NCI-H460 (cell line): ENCODE results near the gene CPLANE1. TPM values are rescaled to one million over a fixed set of nuclear protein-coding genes. Genes with fewer than 3 reads are reported as not detected.
"Not testable (repeated sequence)": the region's sequence is repeated elsewhere in the genome, so short reads cannot be mapped to it uniquely, and the experiment has no call there.

Experiments
- DNase-seq: peaks from one replicate; pipeline ENCODE4 v3.0.0-alpha.2; 2016; ENCODE audit warnings: low read depth; ENCODE audit errors: extremely low read depth
- total RNA-seq: library from RNA; depleted of rRNA; stranded (reverse); fragments of >200 nt; shearing (Covaris generic); gene quantifications from 2 replicates; pipeline ENCODE4 v1.2.3, GENCODE V29; 2014

The CPLANE1 gene
- total RNA-seq, 1 experiment from 2014 or later = 31.6 TPM

DNA sequence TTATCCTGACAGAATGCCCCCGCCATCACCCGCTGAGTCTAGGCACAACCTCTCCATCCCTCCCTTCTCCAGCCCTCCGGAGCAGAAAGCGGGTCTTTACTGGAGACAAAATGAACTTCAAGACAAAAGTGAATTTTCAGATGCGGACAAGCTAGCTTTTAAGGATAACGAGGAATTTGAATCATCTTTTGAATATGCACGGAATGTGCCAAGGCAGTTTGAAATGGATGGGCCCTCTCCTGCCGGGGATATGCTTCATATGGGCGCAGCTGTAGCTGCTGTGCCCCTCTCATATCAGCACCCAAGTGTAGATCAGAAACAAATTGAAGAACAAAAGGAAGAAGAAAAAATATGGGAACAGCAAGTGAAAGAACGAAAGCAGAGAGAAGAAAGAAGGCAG lies 37.5 kb downstream of the CPLANE1 start:
- no peak for DNase-seq

- no peak for DNase-seq
These were observed 40.0 kb downstream of the CPLANE1 start for GRCh38 chr5:37208883-37209797.

- no peak for DNase-seq
These were observed 41.4 kb downstream of the CPLANE1 start for GRCh38 chr5:37207802-37208201.

DNA sequence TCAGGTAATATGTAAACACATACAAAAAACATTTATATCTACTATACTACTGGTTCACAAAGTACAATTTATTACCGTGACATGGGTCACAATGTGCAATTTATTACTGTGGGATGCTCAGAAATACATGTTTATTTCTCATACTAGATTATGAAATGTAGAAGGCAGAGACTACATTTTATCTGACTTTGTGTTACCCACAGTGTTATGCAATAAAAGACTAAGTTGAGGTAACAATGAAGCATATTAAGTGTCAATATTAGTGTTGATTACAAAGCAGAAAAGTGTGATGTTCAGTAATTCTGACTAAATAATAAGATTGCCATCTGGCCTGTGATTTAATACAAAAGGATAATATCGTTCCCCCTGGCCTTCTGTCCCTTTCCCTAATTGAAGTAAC lies 42.4 kb downstream of the CPLANE1 start:
- no peak for DNase-seq

DNA sequence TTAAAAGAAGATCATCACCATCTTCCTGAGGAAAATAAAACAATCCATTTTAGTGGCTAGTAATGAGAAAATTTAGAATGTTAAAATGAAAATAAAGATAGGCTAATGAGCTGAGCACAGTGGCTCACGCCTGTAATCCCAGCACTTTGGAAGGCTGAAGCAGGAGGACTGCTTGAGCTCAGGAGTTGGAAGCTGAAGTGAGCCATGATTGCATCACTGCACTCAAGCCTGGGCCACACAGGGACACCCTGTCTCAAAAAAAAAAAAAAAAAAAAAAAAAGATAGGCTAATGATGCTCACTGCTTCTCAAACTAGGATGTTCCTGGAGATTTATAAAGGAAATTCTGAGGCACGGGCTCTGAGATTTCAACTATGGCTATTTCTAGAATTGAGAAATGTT lies 50.3 kb downstream of the CPLANE1 start:
- DNase-seq = no peak

DNA sequence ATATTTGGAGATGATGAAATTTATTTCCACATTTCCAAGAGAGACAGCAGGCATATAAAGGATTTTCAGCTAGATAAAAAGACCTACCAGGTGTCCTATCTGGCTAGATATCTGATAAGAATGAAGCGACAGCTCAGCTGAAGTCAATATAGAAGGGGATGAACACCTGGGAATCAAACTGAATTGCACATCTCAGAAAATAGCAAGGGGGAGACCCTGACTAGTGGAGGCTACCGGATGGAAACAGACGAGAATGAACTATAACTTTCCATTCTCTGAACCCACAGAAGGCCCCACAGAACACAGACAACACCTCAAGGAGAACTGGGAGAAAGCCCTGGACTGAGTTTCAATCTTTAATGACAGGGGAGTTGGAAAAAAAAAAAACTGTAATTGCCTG lies 51.1 kb downstream of the CPLANE1 start:
- no peak for DNase-seq

DNA sequence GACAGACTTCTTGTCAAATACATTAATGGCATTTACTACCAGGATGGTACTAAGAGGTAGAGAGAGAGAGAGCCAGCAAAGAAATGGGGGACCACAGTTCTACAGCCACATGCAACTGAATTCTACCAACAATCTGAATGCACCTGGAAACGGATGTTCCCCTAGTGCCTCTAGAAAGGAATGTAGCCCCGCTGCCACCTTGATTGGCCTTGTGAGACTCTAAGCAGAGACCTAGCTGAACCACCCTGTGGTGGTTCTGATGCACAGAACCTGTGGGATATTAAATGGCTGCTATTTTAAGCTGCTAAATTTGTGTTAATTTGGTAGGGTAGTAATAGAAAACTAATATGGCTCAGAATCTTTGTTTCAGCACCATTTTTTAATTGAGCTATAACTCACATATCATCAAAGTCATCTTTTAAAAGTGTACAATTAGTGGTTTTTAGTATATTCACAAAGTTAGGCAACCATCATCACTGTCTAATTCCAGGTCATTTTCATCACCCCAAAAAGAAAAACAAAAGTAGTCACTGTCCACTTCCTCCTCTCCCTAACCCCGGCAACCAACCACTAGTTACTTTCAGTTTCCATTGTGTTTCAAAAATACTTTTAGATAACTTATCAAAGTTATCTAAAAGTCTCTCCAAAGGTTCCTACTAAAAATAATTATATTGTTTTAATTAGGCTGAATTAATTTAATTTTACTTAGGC lies 51.7 kb downstream of the CPLANE1 start:
- no peak for DNase-seq

DNA sequence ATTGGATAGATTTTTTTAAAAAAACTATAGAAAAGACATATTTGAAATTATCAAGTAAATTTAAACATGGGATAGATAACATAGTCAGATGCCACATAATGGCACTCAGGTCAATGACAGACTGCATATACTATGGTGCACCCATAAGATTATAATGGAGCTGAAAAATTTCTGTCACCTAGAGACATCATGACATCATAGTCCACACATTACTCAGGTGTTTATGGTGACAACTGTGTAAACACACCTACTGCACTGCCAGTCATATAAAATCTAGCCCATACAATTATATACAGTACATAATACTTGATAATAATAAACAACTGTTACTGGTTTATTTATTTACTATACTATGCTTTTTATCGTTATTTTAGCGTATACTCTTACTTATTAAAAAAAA lies 58.6 kb downstream of the CPLANE1 start:
- no peak for DNase-seq

GRCh38 chr5:37189355-37189754 lies 59.8 kb downstream of the CPLANE1 start:
- DNase-seq = no peak

- no peak for DNase-seq
These were observed 61.7 kb downstream of the CPLANE1 start for GRCh38 chr5:37187465-37187977.

- DNase-seq = no peak
These were observed 64.3 kb downstream of the CPLANE1 start for GRCh38 chr5:37184748-37185364.

- DNase-seq = no peak
These were observed 66.5 kb downstream of the CPLANE1 start for GRCh38 chr5:37182667-37183066.

DNA sequence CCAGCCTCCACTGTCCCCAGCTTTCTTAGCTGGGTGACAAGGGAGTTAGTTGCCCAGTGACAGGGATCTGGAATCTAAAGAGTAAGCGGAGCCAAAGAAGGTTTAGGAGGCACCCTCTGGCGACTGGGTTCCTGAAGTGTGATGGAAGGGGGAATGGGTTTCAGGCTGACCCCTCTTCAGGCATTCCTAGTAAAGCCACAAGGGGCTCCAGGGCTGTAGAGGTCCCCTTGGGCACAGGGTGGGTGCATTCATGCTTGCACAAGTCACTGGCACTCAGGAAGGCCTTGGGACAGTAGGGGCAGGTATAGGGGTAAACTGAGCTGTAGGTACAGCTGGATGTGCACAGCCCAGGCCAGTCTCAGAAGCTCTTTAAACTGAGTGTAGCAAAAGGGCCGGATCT lies 74.2 kb downstream of the CPLANE1 start:
- DNase-seq = no peak

DNA sequence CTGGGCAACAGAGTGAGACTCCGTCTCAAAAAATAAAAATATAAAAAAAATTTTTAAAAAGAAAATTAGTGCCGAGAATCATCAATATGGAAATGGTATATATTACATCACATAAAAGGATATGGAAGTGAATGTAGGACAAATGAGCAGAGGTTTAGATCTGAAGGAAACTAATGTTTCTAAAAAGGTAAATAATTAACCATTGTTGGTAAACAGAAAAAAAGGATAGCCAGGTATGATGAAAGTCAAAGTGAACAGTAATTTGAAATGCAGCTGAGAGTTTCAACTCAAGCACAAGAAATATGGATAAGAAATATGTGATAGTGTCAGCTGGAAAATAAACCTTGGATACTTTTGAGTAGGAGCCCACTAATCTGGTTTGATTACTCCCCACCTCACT lies 76.2 kb downstream of the CPLANE1 start:
- DNase-seq = no peak

DNA sequence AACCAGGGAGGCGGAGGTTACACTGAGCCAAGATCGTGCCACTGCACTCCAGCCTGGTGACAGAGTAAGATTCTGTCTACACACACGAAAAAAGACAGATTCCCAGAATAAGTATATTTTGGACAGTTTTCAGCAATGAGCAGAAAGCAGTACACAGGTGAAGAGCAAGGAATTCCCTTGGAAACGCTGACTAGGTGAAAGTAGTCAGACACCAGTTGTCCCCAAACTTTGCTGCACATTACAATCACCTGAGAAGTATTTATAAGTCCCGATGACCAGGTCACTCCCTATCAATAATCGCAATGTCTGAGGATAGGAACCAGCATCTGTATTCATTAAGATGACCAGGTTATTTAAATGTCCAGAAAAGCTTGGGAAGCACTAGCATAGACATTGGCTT lies 78.3 kb downstream of the CPLANE1 start:
- DNase-seq = no peak

- no peak for DNase-seq
These were observed 83.0 kb downstream of the CPLANE1 start for GRCh38 chr5:37166197-37166596.

GRCh38 chr5:37165761-37166160 lies 83.4 kb downstream of the CPLANE1 start:
- DNase-seq = no peak

- no peak for DNase-seq
These were observed 95.5 kb downstream of the CPLANE1 start for GRCh38 chr5:37153661-37154060.

DNA sequence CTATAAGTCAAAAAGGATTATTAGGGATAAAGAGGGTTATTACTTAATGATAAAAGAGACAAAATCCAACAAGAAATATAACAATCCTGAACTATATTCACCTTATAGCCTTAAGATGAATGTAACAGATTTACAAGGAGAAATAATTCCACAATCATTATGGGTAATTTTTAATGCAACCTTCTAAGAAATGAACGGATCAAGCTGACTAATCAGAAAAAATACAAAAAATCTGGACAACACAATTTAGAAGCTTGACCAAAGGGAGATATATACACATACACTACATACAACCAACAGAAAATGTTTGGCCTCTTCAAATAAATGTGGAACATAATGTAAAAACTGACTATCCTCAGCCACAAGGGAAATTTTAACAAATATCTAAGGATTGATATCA lies 102.3 kb downstream of the CPLANE1 start:
- no peak for DNase-seq

DNA sequence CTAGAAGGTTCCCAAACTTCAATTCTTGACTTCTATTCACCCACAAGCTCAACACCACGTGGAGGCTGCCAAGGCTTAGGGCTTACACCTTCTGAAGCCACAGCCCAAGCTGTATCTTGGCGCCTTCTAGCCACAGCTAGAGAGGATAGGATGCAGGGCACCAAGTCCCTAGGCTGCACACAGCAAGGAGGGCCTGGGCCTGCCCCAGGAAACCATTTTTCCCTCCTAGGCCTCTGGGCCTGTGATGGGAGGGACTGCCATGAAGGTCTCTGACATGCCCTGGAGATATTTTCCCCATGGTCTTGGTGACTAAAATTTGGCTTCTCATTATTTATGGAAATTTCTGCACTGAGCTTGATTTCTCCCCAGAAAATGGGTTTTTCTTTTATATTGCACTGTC lies 112.5 kb downstream of the CPLANE1 start:
- no peak for DNase-seq

DNA sequence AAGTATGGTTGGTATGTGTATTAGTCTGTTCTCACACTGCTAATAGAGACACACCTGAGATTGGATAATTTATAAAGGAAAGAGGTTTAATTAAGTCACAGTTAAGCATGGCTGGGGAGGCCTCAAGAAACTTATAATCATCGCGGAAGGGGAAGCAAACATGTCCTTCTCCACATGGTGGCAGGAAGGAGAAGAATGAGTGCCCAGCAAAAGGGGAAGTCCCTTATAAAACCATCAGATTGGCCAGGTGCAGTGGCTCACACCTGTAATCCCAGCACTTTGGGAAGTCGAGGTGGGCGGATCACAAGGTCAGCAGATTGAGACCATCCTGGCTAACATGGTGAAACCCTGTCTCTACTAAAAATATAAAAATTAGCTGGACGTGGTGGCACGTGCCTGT lies 113.9 kb downstream of the CPLANE1 start:
- DNase-seq = not testable (repeated sequence)
